H9 (cell line): ENCODE measurements around the gene BLOC1S5. TPM values are rescaled to one million over a fixed set of nuclear protein-coding genes. Genes with fewer than 3 reads are reported as not detected.

Experiments
- DNase-seq: peaks from one replicate; pipeline ENCODE4 v3.0.0-alpha.2; 2017
- H2AFZ ChIP-seq: one replicate; pipeline ENCODE4 v1.6.1; 2013; ENCODE audit warnings: mild to moderate bottlenecking, low read length, control low read depth, moderate library complexity
- H2AK5ac ChIP-seq: 2 replicates; pipeline ENCODE4 v1.6.1; 2013; ENCODE audit warnings: low read length, control low read depth, mixed read lengths; ENCODE audit not compliant: insufficient read length
- H2BK120ac ChIP-seq: one replicate; pipeline ENCODE4 v1.6.1; 2013; ENCODE audit warnings: low read depth, mild to moderate bottlenecking, low read length, control low read depth, inconsistent platforms; ENCODE audit not compliant: poor library complexity, severe bottlenecking
- H2BK12ac ChIP-seq: 2 replicates; pipeline ENCODE4 v1.6.1; 2013; ENCODE audit warnings: low read length, control low read depth, mixed read lengths, low read depth; ENCODE audit not compliant: insufficient read length
- H2BK15ac ChIP-seq: 2 replicates; pipeline ENCODE4 v1.6.1; 2013; ENCODE audit warnings: low read depth, low read length, control low read depth
- H2BK20ac ChIP-seq: one replicate; pipeline ENCODE4 v1.6.1; 2013; ENCODE audit warnings: low read depth, mild to moderate bottlenecking, low read length, control low read depth, inconsistent platforms; ENCODE audit not compliant: poor library complexity, severe bottlenecking
- H2BK5ac ChIP-seq: 2 replicates; pipeline ENCODE4 v1.6.1; 2013; ENCODE audit warnings: low read length, control low read depth, mixed read lengths; ENCODE audit not compliant: insufficient read length
- H3K14ac ChIP-seq: 2 replicates; pipeline ENCODE4 v1.6.1; 2013; ENCODE audit warnings: low read length, control low read depth; ENCODE audit not compliant: insufficient read depth
- H3K18ac ChIP-seq: 2 replicates; pipeline ENCODE4 v1.6.1; 2013; ENCODE audit warnings: low read depth, mild to moderate bottlenecking, mixed read lengths, low read length, control low read depth; ENCODE audit not compliant: insufficient read length
- H3K23ac ChIP-seq: 2 replicates; pipeline ENCODE4 v1.6.1; 2013; ENCODE audit warnings: low read length, control low read depth, mixed read lengths, low read depth; ENCODE audit not compliant: insufficient read length
- H3K23me2 ChIP-seq: 2 replicates; pipeline ENCODE4 v1.6.1; 2013; ENCODE audit warnings: low read depth, mild to moderate bottlenecking, mixed read lengths, low read length, control low read depth; ENCODE audit not compliant: insufficient read length, poor library complexity, severe bottlenecking
- H3K27ac ChIP-seq: 2 replicates; pipeline ENCODE4 v1.5.1; 2013; ENCODE audit warnings: low read length, control low read depth, mixed read lengths, low read depth; ENCODE audit not compliant: insufficient read length
- H3K27me3 ChIP-seq: 2 replicates; pipeline ENCODE4 v1.6.1; 2013; ENCODE audit warnings: low read length, control low read depth, inconsistent platforms; ENCODE audit not compliant: insufficient read depth
- H3K4ac ChIP-seq: 2 replicates; pipeline ENCODE4 v1.6.1; 2013; ENCODE audit warnings: low read depth, mild to moderate bottlenecking, control low read depth, inconsistent platforms, low read length, moderate library complexity
- H3K4me1 ChIP-seq: 2 replicates; pipeline ENCODE4 v1.6.1; 2013; ENCODE audit warnings: low read length, control low read depth, inconsistent platforms; ENCODE audit not compliant: insufficient read depth
- H3K4me2 ChIP-seq: 2 replicates; pipeline ENCODE4 v1.6.1; 2013; ENCODE audit warnings: low read length, control low read depth, mixed read lengths; ENCODE audit not compliant: insufficient read length, insufficient read depth
- H3K56ac ChIP-seq: 2 replicates; pipeline ENCODE4 v1.6.1; 2013; ENCODE audit warnings: low read depth, mild to moderate bottlenecking, mixed read lengths, low read length, control low read depth; ENCODE audit not compliant: insufficient read length
- H3K79me1 ChIP-seq: 2 replicates; pipeline ENCODE4 v1.6.1; 2013; ENCODE audit warnings: low read depth, mild to moderate bottlenecking, moderate library complexity, low read length, control low read depth, inconsistent platforms; ENCODE audit not compliant: insufficient read depth, poor library complexity, severe bottlenecking
- H3K79me2 ChIP-seq: 2 replicates; pipeline ENCODE4 v1.6.1; 2013; ENCODE audit warnings: low read length, control low read depth, inconsistent platforms; ENCODE audit not compliant: insufficient read depth
- H3K9ac ChIP-seq: 2 replicates; pipeline ENCODE4 v1.6.1; 2013; ENCODE audit warnings: low read length, control low read depth, mixed read lengths; ENCODE audit not compliant: insufficient read length; ENCODE audit errors: extremely low read depth
- H3K9me3 ChIP-seq: one replicate; pipeline ENCODE4 v1.6.1; 2013; ENCODE audit warnings: low read depth, low read length, inconsistent platforms; ENCODE audit not compliant: control insufficient read depth
- H3T11ph ChIP-seq: one replicate; pipeline ENCODE4 v1.6.1; 2013; ENCODE audit warnings: mild to moderate bottlenecking, low read length, control low read depth, inconsistent platforms
- H4K20me1 ChIP-seq: one replicate; pipeline ENCODE4 v1.6.1; 2013; ENCODE audit not compliant: control insufficient read depth, insufficient read length, insufficient read depth
- H4K5ac ChIP-seq: 2 replicates; pipeline ENCODE4 v1.6.1; 2013; ENCODE audit warnings: low read depth, mild to moderate bottlenecking, mixed read lengths, low read length, control low read depth; ENCODE audit not compliant: insufficient read length
- H4K8ac ChIP-seq: replicated peaks from 2 replicates; pipeline ENCODE4 v1.6.1; 2013; ENCODE audit warnings: low read length, control low read depth, mixed read lengths, low read depth; ENCODE audit not compliant: insufficient read length
- H4K91ac ChIP-seq: 2 replicates; pipeline ENCODE4 v1.6.1; 2013; ENCODE audit warnings: low read depth, mild to moderate bottlenecking, moderate library complexity, mixed read lengths, low read length, control low read depth; ENCODE audit not compliant: insufficient read length
- H3K27ac Mint-ChIP-seq, 3 experiments: 2 replicates in 2 of 3; 3 replicates in 1 of 3; pipeline ENCODE4 v1.8.0; 2020 to 2021; ENCODE audit warnings: mixed read lengths in 3 of 3, mild to moderate bottlenecking in 1 of 3, moderate library complexity in 1 of 3
- H3K27me3 Mint-ChIP-seq: 2 replicates; pipeline ENCODE4 v1.8.0; 2021; ENCODE audit warnings: low read depth, mild to moderate bottlenecking, moderate library complexity, mixed read lengths
- H3K36me3 Mint-ChIP-seq, 3 experiments: 2 replicates in 2 of 3; 3 replicates in 1 of 3; pipeline ENCODE4 v1.8.0; 2020 to 2021; ENCODE audit warnings: low read depth in 3 of 3, mixed read lengths in 3 of 3; ENCODE audit not compliant: insufficient read depth in 1 of 3
- H3K4me1 Mint-ChIP-seq, 2 experiments: 2 replicates each; pipeline ENCODE4 v1.8.0; 2020; ENCODE audit warnings: mixed read lengths in 2 of 2
- H3K4me3 Mint-ChIP-seq, 2 experiments: 2 replicates in 1 of 2; 3 replicates in 1 of 2; pipeline ENCODE4 v1.8.0; 2020 to 2021; ENCODE audit warnings: mild to moderate bottlenecking in 2 of 2, mixed read lengths in 2 of 2, moderate library complexity in 1 of 2
- H3K9me3 Mint-ChIP-seq, 2 experiments: 2 replicates in 1 of 2; 3 replicates in 1 of 2; pipeline ENCODE4 v1.8.0; 2020; ENCODE audit warnings: mild to moderate bottlenecking in 2 of 2, mixed read lengths in 2 of 2, moderate library complexity in 1 of 2
- WGBS: extraction: QIAGEN DNeasy Blood & Tissue Kit; methylation state at CpG from one replicate; pipeline ENCODE4 v1.1.7; 2013; ENCODE audit warnings: missing lambda C conversion rate, low lambda C conversion rate, mixed read lengths; ENCODE audit not compliant: insufficient read length; ENCODE audit errors: extremely low coverage; 5-methylcytosine and 5-hydroxymethylcytosine counted together
- total RNA-seq: library from RNA; stranded (reverse); gene quantifications from 2 replicates; pipeline ENCODE4 v1.2.1, GENCODE V29; 2021
- TF ChIP-seq, protein P1 (sequence below): fragments of 200-600 bp; sonication (generic); conservative IDR thresholded peaks from 3 replicates; pipeline ENCODE4 v1.8.0; 2021; ENCODE audit warnings: antibody characterized with exemption, mild to moderate bottlenecking

The BLOC1S5 gene
- total RNA-seq, 1 experiment from 2014 or later: 15.6 TPM

GRCh38 chr6:8073758-8074157, 9.6 kb upstream of the BLOC1S5 start:
- no peaks in the 10 kb centered on the region for H3K27me3 ChIP-seq
- no peak overlapping the region for H3K56ac ChIP-seq
- no peaks in the 10 kb centered on the region for H3K79me2 ChIP-seq
- H2AFZ ChIP-seq: no peak overlapping the region
- H3K18ac ChIP-seq: no peak overlapping the region
- no peak overlapping the region for H2BK15ac ChIP-seq
- H3K27me3 Mint-ChIP-seq: peaks cover 7% of the 10 kb centered on the region
- no peak overlapping the region for H3K27ac Mint-ChIP-seq
- H3T11ph ChIP-seq: no peak overlapping the region
- H3K79me1 ChIP-seq: no peaks in the 10 kb centered on the region
- peaks cover 11 to 16% (median 12%) of the 10 kb centered on the region in 3 experiments for H3K36me3 Mint-ChIP-seq
- H3K9me3 ChIP-seq: no peaks in the 10 kb centered on the region
- H4K8ac ChIP-seq: no peak overlapping the region
- H2BK120ac ChIP-seq: no peak overlapping the region
- DNase-seq: no peak
- no peak overlapping the region for H2BK5ac ChIP-seq
- H4K20me1 ChIP-seq: no peaks in the 10 kb centered on the region
- TF ChIP-seq, protein P1, sequence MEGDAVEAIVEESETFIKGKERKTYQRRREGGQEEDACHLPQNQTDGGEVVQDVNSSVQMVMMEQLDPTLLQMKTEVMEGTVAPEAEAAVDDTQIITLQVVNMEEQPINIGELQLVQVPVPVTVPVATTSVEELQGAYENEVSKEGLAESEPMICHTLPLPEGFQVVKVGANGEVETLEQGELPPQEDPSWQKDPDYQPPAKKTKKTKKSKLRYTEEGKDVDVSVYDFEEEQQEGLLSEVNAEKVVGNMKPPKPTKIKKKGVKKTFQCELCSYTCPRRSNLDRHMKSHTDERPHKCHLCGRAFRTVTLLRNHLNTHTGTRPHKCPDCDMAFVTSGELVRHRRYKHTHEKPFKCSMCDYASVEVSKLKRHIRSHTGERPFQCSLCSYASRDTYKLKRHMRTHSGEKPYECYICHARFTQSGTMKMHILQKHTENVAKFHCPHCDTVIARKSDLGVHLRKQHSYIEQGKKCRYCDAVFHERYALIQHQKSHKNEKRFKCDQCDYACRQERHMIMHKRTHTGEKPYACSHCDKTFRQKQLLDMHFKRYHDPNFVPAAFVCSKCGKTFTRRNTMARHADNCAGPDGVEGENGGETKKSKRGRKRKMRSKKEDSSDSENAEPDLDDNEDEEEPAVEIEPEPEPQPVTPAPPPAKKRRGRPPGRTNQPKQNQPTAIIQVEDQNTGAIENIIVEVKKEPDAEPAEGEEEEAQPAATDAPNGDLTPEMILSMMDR: no peak
- no peak overlapping the region for H2BK12ac ChIP-seq
- no peak overlapping the region for H3K27ac ChIP-seq
- H2AK5ac ChIP-seq: no peak overlapping the region
- no peak overlapping the region for H4K5ac ChIP-seq
- peaks cover 0 to 6% of the 10 kb centered on the region in 2 experiments; a peak in 1 of 5 replicates for H3K9me3 Mint-ChIP-seq
- H3K4me3 Mint-ChIP-seq: no peak overlapping the region
- H3K23me2 ChIP-seq: no peaks in the 10 kb centered on the region
- no peaks in the 10 kb centered on the region for H3K4me1 ChIP-seq
- H3K4me2 ChIP-seq: no peak overlapping the region
- H3K4me1 Mint-ChIP-seq: no peaks in the 10 kb centered on the region
- H3K14ac ChIP-seq: no peak overlapping the region
- no peak overlapping the region for H2BK20ac ChIP-seq
- WGBS: no CpG with 5 or more reads among the region's 3 CpGs
- H3K23ac ChIP-seq: no peak overlapping the region
- H4K91ac ChIP-seq: no peak overlapping the region
- H3K4ac ChIP-seq: no peak overlapping the region
- H3K9ac ChIP-seq: no peak overlapping the region
